Ovary (tissue), 9 donors: ENCODE results near the gene PLXNA4. TPM values are rescaled to one million over a fixed set of nuclear protein-coding genes. Genes with fewer than 3 reads are reported as not detected.

ENCODE experiments used
- DNase-seq, 5 donors: peaks; one replicate each; pipeline ENCODE4 v3.0.0-alpha.2; 2019 to 2020
- H3K27ac ChIP-seq, 2 donors: fragments of 200-600 bp; one replicate each; pipeline versions ENCODE4 v1.5.1 to v1.8.0; 2019 to 2022
- H3K27me3 ChIP-seq: fragments of 200-600 bp; one replicate; pipeline ENCODE4 v1.8.0; 2022
- H3K36me3 ChIP-seq: fragments of 200-600 bp; sonication (generic); one replicate; pipeline ENCODE4 v1.5.1; 2019
- H3K4me1 ChIP-seq: one replicate; pipeline ENCODE4 v1.8.1; 2013; ENCODE audit warnings: mild to moderate bottlenecking, moderate library complexity; ENCODE audit not compliant: insufficient read depth
- H3K4me3 ChIP-seq: fragments of 200-600 bp; sonication (generic); one replicate; pipeline ENCODE4 v1.5.1; 2017
- H3K9me3 ChIP-seq, 2 donors: fragments of 200-600 bp in 1 of 2; sonication (generic) in 1 of 2; one replicate each; pipeline versions ENCODE4 v1.5.1 to v1.8.1; 2013 to 2019; ENCODE audit warnings: mild to moderate bottlenecking in 1 of 2, moderate library complexity in 1 of 2
- EP300 ChIP-seq: sonication (generic); formaldehyde crosslinking; IDR thresholded peaks from one replicate; pipeline ENCODE4 v1.6.1; 2017; ENCODE audit warnings: antibody characterized with exemption
- POLR2A ChIP-seq: fragments of 450-650 bp; IDR thresholded peaks from one replicate; pipeline ENCODE4 v1.6.1; 2017; ENCODE audit warnings: antibody characterized with exemption, mild to moderate bottlenecking, moderate library complexity
- WGBS, 3 donors: extraction: QIAGEN DNeasy Blood & Tissue Kit in 1 of 3; methylation state at CpG; one replicate each; pipeline versions ENCODE4 v1.1.5 to v1.1.7; 2013 to 2017; 5-methylcytosine and 5-hydroxymethylcytosine counted together
- intact Hi-C, 4 donors: fragments of 100-400 bp; cut with DNase I; formaldehyde crosslinking; loops; one replicate each; pipeline versions ENCODE4 v1.11.0 to v1.15.1; 2022 to 2023
- polyA plus RNA-seq, 2 donors: library from polyadenylated mRNA; stranded (reverse); fragments of 200-250 nt in 1 of 2; fragments of 350-450 nt in 1 of 2; fragmentation: Illumina TruSeq in 1 of 2; extraction: RNeasy Lipid Tissue Mini Kit (QIAGEN cat#74804) in 1 of 2; gene quantifications; one replicate each; pipeline ENCODE4 v1.2.3, GENCODE V29; 2013 to 2014
- total RNA-seq, 7 donors: library from RNA; depleted of rRNA in 2 of 7; stranded (reverse); fragments of >200 nt in 2 of 7; fragmentation: NEBNext Ultra II Directional in 3 of 7; extraction: Animal tissue kit (Norgen Biotek cat#: 25700) in 3 of 7; gene quantifications; one replicate each; pipeline versions ENCODE4 v1.1.0 to v1.2.4, GENCODE V29; 2016 to 2023
- TF ChIP-seq, protein P1 (sequence below), 3 donors: fragments of 450-650 bp in 2 of 3; fragments of 200-600 bp in 1 of 3; IDR thresholded peaks; one replicate each; pipeline versions ENCODE4 v1.5.1 to v1.8.0; 2016 to 2022; ENCODE audit warnings: antibody characterized with exemption in 3 of 3, mild to moderate bottlenecking in 1 of 3
- donor health status: DM: no; HTN: no; CAD: no; lungs with moderate emphysema.
- donor health status: DM: no; HTN: no; CAD: no.
- donor health status: Bipolar disorder and iron deficiency.
- donor health status: DM: yes; HTN: yes; CAD: no.
- donor health status: DM: no; HTN: no; CAD: no.
- donor health status: DM: yes; HTN: yes; CAD: no.

The PLXNA4 gene
- total and polyA plus RNA-seq, 9 donors: 5.1 to 39.9 (median 11.4) TPM

DNA sequence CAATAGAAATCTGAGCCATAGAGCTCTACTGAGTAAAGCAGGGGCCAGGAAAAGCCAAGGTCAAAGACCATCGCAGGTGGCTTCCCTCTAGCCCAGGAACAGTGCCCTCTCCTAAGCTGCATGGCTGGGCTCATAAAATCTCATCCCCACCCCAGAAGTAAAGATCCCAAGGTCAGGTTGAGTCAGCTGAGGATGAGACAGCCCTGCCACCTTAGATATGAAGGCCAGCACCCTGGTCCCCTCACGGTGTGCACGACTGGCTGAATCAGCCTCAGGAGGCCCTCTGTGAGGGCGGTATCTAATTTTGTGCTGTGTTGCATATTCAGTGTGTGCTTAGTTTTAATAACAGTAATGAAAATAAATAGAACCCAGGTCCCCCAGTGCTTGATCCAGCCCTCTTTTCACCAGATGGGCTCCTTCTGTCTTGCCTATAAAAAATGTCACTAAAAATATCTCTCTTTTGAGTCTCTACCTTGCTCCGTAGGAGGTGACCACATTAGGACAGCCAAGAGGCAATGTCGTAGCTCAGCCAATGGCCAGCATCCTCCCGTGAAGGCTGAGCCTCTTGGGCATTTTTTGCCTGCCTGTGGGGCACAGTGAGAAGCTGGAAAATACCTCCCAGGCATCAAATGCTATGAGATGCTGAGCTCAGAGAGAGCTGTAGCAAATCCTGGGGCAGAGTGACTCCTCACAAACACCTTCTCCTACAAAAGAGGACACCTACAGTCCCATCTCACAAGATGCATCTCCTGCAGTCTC is 424.0 kb downstream of the PLXNA4 start:
- H3K9me3 ChIP-seq: no peaks in the 10 kb centered on the region
- no peaks in the 10 kb centered on the region for H3K27me3 ChIP-seq
- H3K4me3 ChIP-seq: no peak overlapping the region
- 71 to 79% (median 75%) methylated on average over 7 of the region's 7 CpGs for WGBS, 3 donors
- DNase-seq: no peak
- no peaks in the 10 kb centered on the region for H3K4me1 ChIP-seq
- H3K36me3 ChIP-seq: no peaks in the 10 kb centered on the region
- intact Hi-C loops: no loop called here
- H3K27ac ChIP-seq: no peak overlapping the region
- TF ChIP-seq POLR2A: no peak
- no peak for TF ChIP-seq EP300
- TF ChIP-seq, protein P1, sequence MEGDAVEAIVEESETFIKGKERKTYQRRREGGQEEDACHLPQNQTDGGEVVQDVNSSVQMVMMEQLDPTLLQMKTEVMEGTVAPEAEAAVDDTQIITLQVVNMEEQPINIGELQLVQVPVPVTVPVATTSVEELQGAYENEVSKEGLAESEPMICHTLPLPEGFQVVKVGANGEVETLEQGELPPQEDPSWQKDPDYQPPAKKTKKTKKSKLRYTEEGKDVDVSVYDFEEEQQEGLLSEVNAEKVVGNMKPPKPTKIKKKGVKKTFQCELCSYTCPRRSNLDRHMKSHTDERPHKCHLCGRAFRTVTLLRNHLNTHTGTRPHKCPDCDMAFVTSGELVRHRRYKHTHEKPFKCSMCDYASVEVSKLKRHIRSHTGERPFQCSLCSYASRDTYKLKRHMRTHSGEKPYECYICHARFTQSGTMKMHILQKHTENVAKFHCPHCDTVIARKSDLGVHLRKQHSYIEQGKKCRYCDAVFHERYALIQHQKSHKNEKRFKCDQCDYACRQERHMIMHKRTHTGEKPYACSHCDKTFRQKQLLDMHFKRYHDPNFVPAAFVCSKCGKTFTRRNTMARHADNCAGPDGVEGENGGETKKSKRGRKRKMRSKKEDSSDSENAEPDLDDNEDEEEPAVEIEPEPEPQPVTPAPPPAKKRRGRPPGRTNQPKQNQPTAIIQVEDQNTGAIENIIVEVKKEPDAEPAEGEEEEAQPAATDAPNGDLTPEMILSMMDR (IDR thresholded peaks at IDR 0.05): no peak

DNA sequence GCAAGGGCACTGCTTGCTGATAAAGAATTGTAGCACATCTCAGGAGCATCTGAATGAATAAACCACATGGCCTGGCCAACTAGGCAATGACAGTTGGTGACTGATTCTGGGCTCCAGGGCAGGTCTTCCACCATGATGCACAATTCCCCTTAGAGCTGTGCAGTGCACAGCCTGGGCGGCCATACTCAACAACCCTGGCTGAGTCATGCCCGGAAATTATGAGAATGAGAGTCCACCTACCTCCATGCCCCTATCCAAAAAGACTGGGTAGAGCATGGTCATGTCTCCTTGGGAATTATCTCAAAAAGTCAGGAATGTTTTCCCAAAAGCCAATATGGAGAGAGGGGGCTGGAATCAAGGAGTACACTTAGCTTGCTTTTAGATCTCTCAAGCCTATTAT is 425.6 kb downstream of the PLXNA4 start:
- H3K36me3 ChIP-seq: no peaks in the 10 kb centered on the region
- no peak overlapping the region for H3K27ac ChIP-seq
- H3K4me1 ChIP-seq: no peaks in the 10 kb centered on the region
- no peak overlapping the region for H3K4me3 ChIP-seq
- DNase-seq: no peak
- no peaks in the 10 kb centered on the region for H3K27me3 ChIP-seq
- intact Hi-C loops: no loop called here
- TF ChIP-seq EP300: no peak
- TF ChIP-seq, protein P1 (IDR thresholded peaks at IDR 0.05): no peak
- TF ChIP-seq POLR2A: no peak
- WGBS, 3 donors: 93 to 100% (median 94%) methylated on average over 2 of the region's 2 CpGs
- no peaks in the 10 kb centered on the region for H3K9me3 ChIP-seq

DNA sequence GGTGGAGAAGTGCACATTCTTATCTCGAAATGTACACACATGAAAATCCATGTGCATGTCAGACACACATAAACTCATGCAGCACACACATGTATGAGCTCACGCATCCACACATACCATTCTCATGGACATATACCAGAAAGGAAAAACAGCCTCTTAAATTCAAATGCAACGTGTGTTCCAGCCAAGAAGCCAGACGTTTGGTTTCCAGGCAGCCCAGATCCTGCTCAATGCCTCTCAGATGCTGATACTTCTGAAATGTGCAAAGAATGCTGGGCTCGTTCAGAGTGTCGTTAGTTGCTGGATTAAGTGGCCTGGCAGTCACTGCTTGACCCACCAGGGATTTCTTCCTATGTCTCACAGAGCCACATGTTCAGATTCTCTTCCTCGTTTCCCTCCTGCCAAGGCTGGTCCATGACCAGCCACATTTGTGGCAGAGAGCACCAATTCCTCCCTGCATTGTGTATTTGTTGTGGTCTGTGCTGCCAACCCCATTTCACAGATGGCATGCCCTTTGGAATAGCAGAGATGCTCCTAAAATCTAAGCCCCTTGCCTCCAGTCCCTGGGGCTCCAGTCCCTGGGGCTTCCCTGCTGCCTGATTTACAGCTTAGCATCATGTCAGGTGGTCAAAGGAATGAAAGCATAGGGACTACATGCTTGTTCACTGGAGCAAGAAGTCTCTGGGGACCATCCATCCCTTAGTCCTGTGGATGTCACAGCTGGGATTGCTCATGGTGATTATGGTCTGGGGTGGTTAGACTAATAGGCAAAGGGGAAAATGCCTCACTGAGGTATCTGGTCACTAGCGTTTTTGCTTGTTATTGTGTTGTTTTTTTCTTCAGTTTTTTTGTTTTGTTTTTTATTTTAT is 426.6 kb downstream of the PLXNA4 start:
- DNase-seq: no peak
- Histone ChIP-seq H3K27ac (no peak overlapping the region), H3K27me3 (no peaks in the 10 kb centered on the region), H3K4me3 (no peak overlapping the region), H3K4me1 (no peaks in the 10 kb centered on the region), H3K36me3 (no peaks in the 10 kb centered on the region), H3K9me3 (no peaks in the 10 kb centered on the region)
- WGBS, 3 donors: 69 to 71% (median 70%) methylated on average over 8 of the region's 8 CpGs
- intact Hi-C loops: no loop called here
- TF ChIP-seq POLR2A (no peak), EP300 (no peak)

DNA sequence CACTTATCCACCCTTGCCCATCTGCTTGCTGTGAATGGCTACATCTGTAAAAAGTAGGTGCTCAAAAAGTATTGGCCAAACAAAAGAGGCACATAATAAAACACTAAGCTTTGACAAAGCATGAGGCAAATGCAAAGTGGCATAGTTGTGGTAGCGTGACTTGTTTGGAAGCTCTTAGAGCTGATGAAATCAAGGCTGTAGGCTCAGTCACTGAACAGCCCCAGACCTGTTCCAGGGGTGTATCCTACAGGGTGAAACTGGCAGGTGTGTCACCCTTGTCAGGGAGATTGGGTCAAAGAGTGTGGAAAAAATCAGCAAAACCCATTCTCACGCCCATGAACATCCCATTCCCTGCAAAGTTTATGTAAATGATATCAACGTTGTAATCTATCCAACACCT is 427.4 kb downstream of the PLXNA4 start:
- 90 to 92% (median 91%) methylated on average over 3 of the region's 3 CpGs for WGBS, 3 donors
- Histone ChIP-seq H3K4me3 (no peak overlapping the region), H3K27me3 (no peaks in the 10 kb centered on the region), H3K36me3 (no peaks in the 10 kb centered on the region), H3K9me3 (no peaks in the 10 kb centered on the region), H3K4me1 (no peaks in the 10 kb centered on the region), H3K27ac (no peak overlapping the region)
- intact Hi-C loops: no loop called here
- no peak for TF ChIP-seq POLR2A
- no peak for TF ChIP-seq EP300
- TF ChIP-seq, protein P1 (IDR thresholded peaks at IDR 0.05): no peak
- no peak for DNase-seq

DNA sequence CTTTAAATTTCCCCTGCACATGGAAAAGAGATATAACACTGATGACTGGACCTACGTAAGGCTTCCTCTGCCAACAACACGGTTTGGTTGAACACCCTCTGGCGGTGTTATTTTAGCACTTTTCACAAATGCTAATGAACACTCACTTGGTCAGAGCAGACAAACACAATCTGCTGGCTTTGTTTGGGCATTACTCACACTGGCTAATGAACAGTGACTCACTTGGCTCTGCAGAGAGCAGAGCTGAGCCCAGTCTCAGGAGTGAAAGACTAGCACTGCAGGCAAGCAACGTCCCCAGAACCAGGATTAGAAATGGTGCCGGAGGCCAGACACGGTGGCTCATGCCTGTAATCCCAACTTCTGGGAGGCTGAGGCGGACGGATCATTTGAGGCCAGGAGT is 430.8 kb downstream of the PLXNA4 start:
- Histone ChIP-seq H3K27me3 (no peaks in the 10 kb centered on the region), H3K27ac (no peak overlapping the region), H3K36me3 (no peaks in the 10 kb centered on the region), H3K9me3 (no peaks in the 10 kb centered on the region), H3K4me1 (no peaks in the 10 kb centered on the region), H3K4me3 (no peak overlapping the region)
- 53 to 74% (median 70%) methylated on average over 8 of the region's 8 CpGs for WGBS, 3 donors
- no peak for TF ChIP-seq EP300
- TF ChIP-seq, protein P1 (IDR thresholded peaks at IDR 0.05): no peak
- no peak for TF ChIP-seq POLR2A
- intact Hi-C loops: no loop called here
- no peak for DNase-seq
